Activated T-cell treated with anti-CD3 and anti-CD28 coated beads for 4 hours (primary cell): ENCODE measurements around the gene TNNT2.

ENCODE experiments used
- DNase-seq: peaks from one replicate; pipeline ENCODE4 v3.0.0-alpha.2; 2020

TNNT2 gene

DNA sequence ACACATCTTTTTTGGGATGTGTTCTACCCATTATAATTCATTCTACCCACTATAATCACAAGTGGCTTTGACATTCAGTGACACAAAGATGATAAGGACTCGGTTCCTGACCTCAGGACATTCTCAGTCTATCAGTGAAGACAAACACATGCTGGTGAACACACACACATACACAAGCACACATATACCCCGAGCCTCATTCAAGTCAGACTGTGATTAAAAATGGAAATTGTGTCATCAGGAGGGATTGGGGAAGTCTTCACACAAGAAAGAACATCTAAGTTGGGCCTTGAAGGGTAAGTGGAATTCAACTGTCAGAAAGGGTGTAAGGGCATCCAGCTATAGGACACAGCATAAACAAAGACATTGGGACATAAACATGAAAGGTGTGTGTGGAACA lies 24.2 kb upstream of the TNNT2 start:
- no peak for DNase-seq

DNA sequence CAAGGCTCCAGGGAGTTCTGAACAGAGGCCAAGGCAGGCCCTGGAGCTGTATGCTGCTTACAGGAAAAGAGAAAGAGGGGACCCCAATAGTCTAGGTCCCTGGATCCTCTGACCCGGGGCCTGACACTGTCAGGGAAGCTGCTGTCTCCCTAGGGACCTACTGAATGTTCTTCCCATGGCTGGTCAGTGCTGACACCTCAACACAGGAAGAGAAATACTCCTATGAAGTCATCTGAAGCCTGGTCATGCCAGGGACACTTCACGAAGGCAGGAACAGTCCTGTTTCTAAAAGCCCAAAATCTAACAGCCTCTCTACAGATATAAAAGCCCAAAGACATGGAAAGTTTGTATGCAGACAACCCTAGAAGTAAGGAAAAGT lies 23.4 kb upstream of the TNNT2 start:
- DNase-seq = no peak

DNA sequence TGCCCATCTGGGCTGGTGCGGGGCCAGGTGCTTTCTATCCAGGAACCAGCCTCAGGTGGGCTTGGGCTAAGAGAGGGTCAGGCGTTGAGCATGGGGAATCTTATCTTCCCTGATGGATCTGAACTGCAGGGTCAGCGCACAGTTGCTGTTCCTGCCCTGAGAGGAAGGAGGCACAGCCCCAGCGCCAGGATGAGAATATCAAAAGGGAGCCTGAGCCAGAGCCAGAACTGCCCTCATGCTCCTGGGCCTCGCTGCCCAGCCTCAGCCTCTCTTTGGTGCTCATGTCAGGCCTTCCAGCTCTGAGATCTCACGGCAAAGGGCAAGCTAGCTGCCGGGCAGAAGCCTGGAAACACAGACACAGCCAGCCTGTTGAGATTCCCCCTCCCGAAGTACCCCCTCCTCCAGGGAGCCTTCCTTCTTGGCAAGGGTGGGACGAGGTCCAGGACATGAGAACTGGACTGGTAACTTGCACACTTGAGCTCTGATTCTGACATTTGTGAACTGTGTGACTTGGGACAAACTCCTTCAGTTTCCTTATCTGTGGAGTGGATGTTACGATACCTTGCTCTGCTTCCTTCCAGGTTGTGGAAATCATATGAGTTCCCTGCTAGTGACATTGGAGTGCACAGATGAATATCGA lies 22.9 kb upstream of the TNNT2 start:
- no peak for DNase-seq

DNA sequence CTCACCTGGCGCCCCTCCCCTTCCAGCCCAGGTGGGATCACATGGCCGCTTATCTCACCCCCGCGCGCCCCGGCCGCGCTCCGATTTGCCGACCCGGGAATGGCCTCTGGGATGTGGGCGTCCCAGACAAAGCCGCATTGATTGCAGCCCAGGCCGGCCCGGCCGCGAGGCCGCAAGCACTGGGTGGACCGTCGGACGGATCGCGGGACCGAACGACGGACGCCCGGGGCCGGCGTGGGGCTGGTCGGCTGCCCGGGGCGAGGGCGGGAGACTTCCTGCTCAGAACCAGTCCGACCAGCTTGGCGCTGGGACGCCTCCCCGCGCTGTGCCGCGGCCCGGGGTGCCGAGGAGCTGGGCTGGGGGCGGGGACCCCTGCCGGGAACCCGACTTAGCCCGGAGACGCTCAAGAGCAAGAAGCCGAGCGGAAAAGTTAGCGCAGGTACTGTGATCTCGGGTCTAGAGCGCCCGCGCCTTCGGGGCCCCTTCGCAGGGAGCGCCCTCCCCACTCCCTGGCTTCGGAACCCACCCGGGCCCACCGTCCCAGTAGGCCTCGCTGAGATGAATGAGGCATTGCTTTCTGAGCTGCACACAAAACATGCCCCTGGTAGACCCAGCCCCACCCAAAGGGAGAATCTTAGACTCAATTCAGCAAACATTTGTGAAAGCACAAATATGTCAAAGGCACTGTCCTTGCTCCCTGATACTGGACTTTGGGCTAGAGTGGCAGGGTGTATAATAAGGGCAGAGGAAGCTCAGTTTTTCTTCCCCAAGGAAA lies 22.1 kb upstream of the TNNT2 start:
- no peak for DNase-seq

DNA sequence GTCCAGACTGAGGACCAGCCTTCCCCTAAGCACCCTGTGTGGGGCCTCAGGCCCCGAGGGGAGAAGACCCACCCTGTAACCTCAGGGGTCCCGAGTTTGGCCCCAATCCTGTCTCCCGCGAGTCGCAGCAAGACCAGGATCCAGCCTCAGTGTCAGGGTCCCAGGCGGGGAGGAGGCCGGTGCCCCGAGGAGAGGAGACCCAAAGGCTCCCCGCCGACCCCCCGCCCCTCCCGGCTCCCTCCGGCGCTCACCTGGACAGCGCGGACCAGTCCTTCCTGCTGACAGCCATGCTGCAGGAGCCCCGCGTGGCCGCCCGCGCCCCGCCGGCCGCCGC lies 21.5 kb upstream of the TNNT2 start, which contains the start of gene LAD1:
LAD1 (minus strand) TSS at position 307 of the 334 bp plus-strand sequence; CDS start at position 289, 18 bp downstream.
- no peak for DNase-seq

DNA sequence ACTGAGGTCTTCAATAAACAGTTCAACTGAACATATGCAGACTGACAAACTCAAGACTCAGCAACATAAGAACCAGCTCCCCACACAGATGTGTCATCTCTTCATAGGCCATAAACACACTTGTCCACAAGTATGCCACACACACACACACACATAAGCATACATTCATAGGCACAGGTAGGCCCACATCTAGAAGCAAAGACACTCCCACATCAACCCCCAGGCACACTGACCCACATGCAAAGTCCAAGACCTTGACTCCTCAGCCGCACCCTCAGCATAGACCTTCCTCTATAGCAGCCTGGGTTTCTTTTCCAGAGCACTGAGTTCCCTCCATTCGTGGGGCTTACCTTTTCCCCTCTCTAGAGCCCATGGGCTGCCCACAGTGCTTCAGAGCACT lies 20.2 kb upstream of the TNNT2 start:
- no peak for DNase-seq

DNA sequence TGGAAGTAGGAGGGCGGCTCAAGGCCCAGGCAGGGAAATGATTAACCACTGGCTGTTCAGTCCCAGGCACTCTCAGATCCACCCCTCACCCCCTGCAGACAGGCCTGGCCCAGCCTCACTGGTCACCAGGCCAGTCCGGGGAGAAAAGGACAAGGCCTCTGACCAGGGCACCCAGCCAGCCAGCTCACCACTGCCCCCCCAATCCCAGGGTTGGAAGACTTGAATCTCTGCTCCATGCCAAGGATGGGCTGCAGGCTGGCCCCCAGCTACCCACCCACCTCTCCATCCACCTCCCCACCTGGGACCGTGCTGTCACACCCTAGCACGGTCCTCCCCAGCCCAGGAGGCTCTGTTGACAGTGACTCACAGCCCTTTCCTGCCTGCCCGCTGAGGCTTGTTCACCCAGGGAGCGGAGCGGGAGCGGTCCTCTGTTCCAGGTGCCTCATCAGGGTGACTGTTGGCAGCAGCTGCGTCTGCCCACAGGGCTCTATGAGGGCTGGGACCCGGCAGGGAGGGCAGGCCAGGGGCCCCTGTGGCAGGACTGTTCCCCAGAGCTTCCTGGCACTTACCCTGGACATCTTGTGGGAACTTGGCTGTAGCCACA lies 19.5 kb upstream of the TNNT2 start:
- no peak for DNase-seq

DNA sequence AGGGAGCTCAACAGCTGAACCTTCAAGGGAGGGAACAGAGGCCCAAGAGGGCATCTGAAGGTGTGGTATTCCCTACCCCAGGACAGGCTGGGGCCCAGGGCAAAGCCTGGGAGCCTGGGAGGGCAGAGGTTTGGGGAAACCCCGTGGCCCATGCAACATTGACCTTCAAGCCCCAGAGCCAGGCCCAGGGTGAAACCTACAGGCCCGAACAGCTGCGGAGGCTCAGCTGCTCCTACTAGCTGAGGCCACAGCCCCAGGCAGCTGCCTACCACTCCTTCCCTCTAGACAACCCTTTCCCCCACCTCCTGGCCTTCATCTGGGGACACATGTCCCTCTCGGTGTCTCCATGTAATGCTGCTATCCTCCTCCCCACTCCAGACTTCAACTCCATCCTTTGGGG lies 18.5 kb upstream of the TNNT2 start:
- DNase-seq = no peak

DNA sequence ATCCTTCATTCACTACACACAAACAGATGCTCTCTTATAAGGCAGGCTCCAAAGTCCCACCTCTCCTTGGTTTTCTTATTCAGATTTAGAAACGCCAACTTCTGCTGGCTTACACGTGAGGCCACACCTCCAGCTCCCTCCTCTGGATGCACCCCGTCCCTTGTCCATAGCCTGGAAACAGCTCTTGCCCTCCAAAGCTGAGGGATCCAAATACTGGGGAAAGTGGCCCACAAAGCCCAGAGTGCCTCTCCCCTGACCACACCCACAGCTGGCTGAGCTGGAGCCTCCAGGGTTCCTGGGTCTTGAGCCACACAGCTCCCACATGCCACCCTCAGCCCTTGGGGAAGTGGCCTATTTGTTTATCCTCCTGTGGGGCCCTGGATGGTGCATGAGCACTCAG lies 17.1 kb upstream of the TNNT2 start:
- no peak for DNase-seq

DNA sequence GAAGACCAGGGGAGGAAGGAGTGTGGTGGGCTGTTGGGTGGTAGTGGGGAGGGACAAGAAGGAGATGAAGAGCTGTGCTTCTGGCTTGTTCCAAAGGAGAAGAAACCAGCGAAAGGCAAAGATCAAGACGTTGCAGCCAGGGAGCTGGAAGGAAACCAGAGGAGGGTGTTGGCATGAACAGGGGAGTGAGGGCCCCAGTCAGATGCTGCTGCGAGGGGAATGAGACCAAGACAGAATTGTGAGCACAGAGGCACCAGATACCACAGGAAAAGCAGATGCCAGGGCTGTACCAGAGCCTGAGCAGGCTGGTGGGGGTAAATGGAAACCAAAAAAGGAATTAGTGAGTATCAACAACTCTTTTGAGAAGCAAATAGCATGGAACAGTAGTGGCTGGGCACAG lies 15.6 kb upstream of the TNNT2 start:
- no peak for DNase-seq

DNA sequence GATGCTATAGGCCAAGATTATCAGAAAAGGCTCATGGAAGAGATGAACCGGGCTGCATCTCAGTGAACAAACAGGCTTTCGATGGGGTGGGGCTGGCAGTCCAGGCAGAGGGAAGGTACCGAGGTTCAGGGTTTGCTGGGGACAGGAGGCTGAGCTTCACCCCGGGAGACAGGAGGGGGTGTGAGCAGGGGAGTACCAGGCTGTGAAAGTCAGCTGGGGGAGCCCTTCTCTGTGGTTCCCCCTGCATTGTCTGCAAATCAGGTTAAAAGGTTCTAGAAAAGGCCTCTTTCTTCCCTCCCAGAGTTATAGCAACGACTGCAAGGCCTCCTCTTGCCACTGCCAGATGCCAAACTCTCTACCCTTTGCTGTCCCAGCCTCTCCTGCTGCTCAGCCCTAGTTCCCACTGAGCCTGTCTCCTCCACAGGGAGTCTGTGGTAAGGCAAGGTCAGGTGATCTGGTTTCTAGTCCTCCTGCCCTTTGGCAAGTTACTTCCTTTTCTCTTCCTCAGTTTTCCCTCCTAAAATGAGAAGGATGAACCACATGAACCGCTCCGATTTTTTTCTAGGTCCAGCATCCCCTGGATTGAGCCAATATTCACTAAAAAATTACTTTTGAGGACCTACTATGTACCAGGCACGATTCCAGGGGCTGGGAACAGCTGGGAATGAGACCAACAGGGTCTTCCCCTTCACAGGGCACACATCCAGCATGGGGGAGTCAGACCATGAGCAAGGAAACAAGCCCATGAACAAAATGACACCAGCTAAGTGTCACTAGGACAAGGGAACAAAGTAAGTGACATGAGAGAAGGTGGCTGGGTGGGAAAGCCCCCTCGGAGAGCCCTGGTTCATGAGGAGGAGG lies 14.4 kb upstream of the TNNT2 start:
- no peak for DNase-seq

DNA sequence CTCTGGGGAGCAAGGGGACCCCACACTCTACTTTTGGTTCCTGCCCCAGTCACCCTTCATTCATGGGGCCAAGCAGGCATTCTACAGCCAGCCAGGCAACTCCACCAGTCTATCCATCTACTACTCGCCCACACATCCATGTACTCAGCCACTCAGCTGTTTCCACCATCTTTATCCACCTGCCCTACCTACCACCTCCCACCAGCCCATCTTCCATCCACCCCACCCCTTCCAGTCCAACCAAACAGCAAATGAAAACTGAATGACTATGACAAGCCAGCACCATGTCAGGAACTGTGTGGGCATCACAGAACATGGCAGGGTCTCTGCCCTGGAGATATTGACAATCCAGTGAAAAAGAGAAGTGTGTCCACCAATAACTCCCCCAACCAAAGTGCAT lies 13.7 kb upstream of the TNNT2 start:
- no peak for DNase-seq

DNA sequence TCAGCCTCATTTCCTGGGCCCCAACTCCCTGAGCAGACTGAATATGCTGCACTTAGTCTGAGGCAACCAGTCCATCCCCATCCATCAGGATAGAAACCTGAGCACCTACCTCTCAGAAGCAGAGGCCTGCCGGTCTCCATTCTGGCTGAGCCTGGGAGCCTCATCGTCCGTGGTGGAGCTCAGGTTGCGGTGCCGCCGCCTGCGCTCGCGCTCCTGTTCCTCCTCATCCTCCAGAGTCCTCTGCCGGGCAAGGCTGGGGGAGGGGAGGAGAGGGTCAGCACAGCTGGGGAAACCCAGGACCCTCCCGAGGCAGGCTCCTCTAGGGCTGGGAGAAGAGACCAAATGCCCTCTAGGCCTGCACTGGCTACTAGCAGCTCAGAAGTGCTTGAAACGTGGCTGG lies 11.6 kb upstream of the TNNT2 start:
- DNase-seq = no peak

DNA sequence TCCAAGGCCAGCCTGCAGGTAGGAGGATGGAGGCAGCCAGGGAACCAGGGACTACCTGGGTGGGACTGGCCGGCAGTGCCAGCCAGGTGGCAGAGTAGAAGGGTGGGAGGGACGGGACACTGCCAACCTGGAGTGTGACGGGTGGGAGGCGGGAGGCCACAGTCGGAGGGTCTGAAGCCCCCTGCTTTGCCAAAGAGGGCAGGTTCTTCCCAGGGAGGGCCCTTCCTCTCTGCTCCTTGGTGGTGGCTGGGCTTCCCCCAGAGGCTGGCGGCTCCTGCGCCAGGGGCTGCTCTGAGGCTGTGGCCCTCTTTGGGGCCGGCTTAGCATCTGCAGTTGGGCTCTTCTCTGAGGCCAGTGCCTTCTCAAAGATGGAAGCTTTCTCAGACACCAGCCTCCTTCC lies 8.7 kb upstream of the TNNT2 start:
- DNase-seq = no peak

DNA sequence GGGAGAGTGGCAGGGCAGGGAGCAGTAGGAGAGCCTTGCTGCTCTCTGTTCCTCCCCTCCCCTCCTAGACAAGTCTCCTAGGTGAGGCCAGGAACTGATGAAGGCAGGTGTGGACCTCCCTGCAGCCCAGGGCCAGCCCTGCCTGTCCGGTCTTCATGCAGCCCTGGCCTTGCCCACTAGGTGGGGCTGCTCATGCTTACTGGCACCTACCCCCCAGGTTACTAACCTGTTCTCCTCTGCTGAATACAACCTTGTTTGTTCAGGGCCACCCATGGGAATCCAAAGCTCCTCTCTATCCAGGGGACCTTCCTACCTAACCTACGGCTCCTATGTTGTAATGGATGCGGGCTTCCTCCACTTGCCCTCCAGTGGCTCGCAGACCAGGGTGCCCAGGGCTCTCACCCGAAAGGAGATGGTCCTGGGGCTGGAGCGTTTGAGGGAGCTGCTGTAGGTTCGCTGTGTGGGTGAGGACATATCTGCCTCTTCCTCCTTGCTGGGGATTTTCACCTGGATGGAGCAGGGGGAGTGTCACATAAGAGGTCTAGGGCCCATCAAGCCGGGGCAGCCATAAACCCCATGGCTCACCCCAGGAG lies 7.9 kb upstream of the TNNT2 start:
- DNase-seq = peak; percentile 7

DNA sequence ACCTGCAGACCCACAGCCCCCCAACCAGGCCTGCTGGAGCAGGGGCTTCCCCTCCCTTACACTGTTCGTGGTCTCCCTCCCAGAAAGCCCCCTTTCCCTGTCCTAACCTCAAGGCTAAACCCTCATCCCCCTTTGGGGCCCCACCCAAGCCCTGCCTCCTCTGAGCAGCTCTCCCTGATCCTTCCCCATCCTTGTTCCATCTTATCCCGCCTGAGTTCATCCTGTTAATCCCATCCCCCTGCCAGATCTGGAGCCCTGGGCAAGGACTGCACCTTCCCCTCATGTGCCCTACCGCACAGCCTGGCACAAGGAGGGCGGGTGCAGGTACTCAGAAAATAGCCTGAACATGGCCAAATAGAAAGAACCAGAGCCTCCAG lies 6.9 kb upstream of the TNNT2 start:
- DNase-seq = no peak

DNA sequence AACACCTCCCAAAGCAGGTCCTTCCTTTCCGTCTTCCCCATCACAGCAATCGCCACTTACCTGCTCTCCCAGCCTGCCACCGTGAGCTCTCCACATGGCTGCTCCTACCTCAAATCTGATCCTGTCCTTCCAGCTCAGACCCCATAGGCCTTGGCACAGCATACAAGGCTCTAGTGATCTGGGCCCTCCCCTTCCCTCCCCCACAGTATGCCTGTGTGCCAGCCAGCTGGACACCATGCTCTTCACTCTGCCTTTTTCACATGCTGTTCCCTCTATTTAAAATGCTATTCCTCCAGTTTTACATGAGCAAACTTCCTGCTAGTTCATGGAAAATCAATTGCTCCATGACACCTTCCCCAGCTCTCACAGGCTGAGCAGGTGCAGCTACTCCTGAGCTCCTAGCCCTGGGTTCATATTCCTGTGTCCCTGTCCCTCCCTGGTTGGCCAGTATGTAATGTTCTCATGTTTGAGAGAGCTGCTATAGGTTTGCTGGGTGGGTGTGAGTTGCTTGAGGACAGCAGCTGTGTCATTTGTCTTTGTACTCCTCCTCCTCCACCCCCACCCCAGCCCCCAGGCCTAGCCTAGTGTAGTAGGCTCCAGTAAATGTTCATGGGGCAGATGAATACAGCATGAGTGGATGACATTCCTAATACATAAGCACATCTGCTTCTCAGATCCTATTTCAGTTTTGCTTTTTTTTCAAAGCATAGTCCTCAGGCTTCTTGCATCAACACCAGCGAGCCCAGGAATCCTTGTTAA lies 6.3 kb upstream of the TNNT2 start:
- no peak for DNase-seq

DNA sequence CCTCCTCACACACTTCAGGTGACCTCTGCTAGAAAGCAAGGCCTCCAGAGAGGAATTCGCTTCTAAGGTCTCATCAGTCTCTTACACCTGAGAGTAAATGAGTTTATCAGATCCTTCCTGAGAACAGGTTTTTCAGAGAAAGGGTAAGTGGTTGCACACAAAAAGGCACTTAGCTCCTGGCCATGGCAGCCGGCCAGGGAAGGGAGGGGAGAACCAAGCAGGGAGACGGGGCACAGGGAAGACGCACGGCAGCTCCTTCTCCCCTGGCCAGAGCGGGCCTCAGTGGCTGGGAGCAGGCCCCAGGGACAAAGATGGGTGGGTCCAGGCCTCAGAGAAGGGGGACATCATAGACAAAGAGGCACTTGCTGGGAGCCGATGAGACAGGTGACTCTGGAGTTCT lies 3.6 kb upstream of the TNNT2 start:
- DNase-seq = no peak

DNA sequence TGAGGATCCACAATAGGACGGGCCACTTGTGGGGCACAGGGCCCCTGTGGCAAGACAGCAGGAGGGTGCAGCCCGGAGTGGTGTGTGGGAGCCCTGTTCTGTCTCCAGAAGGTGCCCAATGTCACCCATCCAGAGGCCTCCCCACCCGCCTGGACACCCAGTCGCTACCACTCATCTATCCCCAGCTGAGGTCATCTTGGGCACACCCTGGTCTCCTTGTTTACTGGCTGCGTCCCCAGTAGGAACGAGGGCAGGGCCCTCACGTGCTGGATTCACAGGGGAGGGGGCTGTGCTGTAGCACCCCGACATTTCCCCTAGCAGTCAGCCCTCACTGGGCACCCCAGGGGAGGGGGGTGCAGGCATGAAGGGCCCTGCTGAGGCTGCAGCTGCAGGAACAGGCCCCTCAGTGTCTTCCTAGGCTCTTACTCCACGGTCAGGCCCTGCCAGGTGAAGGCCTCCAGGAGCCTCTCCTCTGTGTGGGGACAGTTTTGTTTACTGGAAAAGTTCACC lies 2.3 kb upstream of the TNNT2 start:
- no peak for DNase-seq

DNA sequence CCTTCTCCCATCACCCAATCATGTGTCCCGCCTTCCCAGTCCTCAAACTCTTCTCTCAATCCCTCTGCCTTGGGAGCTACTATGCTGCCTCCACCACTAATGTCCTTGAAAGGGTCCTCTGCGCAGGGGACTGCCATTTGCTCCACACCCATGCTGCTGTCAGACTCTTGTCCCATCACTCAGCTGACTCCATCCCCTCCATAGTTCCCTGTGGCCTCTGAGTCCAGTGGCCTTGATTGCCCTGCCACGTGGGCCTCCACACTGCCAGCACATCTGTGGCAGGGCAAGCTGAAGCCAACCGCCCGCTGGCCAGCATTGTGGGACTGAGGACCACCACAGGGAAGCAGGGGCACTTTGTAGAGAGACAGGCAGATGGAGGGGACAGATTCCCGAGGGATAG lies 1.3 kb upstream of the TNNT2 start:
- no peak for DNase-seq

DNA sequence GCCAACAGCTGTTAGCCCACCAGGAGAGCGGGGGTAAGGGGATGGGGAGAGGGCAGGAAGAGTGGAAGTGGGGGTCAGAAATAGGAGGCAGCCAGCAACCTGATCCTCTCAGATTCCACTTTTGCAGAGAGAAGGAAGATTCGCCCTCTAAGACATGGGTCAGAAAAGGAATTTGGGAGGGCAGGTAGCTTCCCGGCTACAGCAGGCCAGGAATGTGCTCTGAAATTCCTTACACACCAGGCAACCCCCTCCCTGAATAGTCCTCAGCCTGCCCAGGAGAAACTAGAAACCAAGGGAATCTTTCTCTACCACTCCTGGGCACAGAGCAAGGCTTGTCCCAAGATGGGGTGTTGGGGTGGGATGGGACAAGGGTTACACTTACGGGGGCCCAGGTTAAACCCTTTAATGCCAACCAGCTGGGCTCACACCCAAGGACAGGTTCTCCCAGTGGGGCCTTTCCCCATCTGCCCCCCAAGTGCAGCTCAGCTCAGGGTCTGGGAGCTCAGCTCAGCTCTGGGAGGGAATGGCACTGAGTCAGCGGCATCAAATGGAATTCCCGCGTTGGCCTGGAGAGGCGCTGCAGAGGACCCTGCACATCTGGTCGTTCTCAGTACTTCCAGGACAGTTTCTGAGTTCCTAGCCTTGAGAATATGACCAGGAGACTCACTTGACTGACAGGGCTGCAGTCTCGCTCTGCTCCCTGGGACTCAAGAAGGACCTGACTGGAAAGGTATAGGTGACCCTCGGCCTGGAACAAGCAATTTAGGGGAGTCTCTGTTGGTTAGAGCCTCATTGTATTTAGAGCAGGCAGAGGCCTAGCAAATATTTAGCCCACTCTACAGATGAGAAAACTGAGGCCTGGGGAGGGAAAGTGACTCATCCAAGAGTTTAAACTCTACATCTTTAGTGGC lies 761 bp downstream of the TNNT2 start:
- DNase-seq = no peak
